Measurements from ENCODE around the gene CDC25C.

The CDC25C gene

GRCh38 chr5:138315751-138316278 is 15.8 kb downstream of the CDC25C start:
- H3K36me3 Mint-ChIP-seq (ENCODE audit: low read depth), result peaks cover 48% of the 10 kb centered on the region
- no peak for TF ChIP-seq CTCF (IDR thresholded peaks at IDR 0.05)
- H3K27me3 Mint-ChIP-seq (ENCODE audit: low read depth, poor library complexity), result no peaks in the 10 kb centered on the region
- H3K9me3 Mint-ChIP-seq, result no peaks in the 10 kb centered on the region
- H3K4me3 Mint-ChIP-seq, result no peak overlapping the region
- H3K4me1 Mint-ChIP-seq, result no peaks in the 10 kb centered on the region
- no peak overlapping the region for H3K27ac Mint-ChIP-seq
- DNase-seq, result no peak

GRCh38 chr5:138305797-138306196 is 25.8 kb downstream of the CDC25C start:
- H3K27ac Mint-ChIP-seq, result no peak overlapping the region
- DNase-seq, result no peak
- TF ChIP-seq CTCF (IDR thresholded peaks at IDR 0.05), result no peak
- H3K4me1 Mint-ChIP-seq, result no peaks in the 10 kb centered on the region
- no peak overlapping the region for H3K4me3 Mint-ChIP-seq
- H3K9me3 Mint-ChIP-seq, result no peaks in the 10 kb centered on the region
- H3K27me3 Mint-ChIP-seq (ENCODE audit: low read depth, poor library complexity), result no peaks in the 10 kb centered on the region
- peaks cover 39% of the 10 kb centered on the region for H3K36me3 Mint-ChIP-seq (ENCODE audit: low read depth)

GRCh38 chr5:138303372-138303771 is 28.2 kb downstream of the CDC25C start:
- no peak for DNase-seq
- Mint-ChIP-seq H3K4me3 (no peak overlapping the region), H3K27me3 (ENCODE audit: low read depth, poor library complexity) (no peaks in the 10 kb centered on the region), H3K27ac (peak overlapping the region; percentile 19), H3K36me3 (ENCODE audit: low read depth) (peaks cover 45% of the 10 kb centered on the region), H3K9me3 (peaks cover 6% of the 10 kb centered on the region), H3K4me1 (no peaks in the 10 kb centered on the region)
- no peak for TF ChIP-seq CTCF (IDR thresholded peaks at IDR 0.05)

- no peak overlapping the region for H3K27ac Mint-ChIP-seq
- H3K36me3 Mint-ChIP-seq (ENCODE audit: low read depth), result peaks cover 38% of the 10 kb centered on the region
- H3K27me3 Mint-ChIP-seq (ENCODE audit: low read depth, poor library complexity), result no peaks in the 10 kb centered on the region
- TF ChIP-seq CTCF (IDR thresholded peaks at IDR 0.05), result no peak
- no peaks in the 10 kb centered on the region for H3K4me1 Mint-ChIP-seq
- no peak for DNase-seq
- H3K9me3 Mint-ChIP-seq, result no peaks in the 10 kb centered on the region
- H3K4me3 Mint-ChIP-seq, result no peak overlapping the region
Measured at GRCh38 chr5:138289296-138289695, 42.3 kb downstream of the CDC25C start.

GRCh38 chr5:138287246-138287645 is 44.4 kb downstream of the CDC25C start:
- TF ChIP-seq CTCF (IDR thresholded peaks at IDR 0.05), result no peak
- Mint-ChIP-seq H3K27ac (no peak overlapping the region), H3K27me3 (ENCODE audit: low read depth, poor library complexity) (no peaks in the 10 kb centered on the region), H3K36me3 (ENCODE audit: low read depth) (peaks cover 31% of the 10 kb centered on the region), H3K4me3 (no peak overlapping the region), H3K9me3 (no peaks in the 10 kb centered on the region), H3K4me1 (no peaks in the 10 kb centered on the region)
- no peak for DNase-seq

DNA sequence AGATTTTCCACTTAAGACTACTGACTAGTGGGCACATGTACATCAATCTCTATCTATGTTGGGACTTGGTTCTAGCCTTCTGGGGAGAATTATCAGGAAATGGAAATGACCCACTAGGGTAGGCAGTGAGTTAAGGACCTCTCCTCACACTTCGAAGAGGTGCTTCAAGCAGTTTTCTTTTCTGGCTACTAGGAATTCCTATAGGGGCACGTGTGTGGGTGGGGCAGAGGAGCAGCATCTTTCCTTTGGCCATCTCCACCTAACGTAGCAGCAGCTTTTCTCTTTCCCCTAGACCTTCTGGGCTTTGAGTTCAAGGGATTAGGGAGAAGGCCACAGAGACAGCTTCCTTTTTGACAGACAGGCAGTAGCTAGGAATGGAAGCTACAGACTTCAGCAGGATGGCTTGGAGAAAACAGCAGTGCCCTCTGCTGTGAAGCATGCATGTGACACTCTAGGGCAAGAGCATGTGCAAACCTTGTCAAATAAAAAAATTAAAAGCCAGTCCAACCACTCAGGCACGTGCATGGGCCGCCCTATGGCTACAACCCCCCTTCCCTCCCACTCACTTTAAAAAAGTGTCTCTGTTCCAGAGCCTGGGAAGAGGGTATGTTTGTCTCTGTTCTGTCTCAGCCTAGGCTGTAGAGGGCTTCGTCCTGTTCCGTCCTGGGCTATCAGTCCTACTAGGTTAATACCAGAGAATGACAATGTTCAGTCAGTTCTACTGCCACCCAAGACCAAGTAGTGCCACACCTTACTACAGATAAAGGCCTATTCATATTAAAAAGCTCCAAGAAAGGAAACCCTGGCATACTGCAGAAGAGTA is 48.5 kb downstream of the CDC25C start:
- H3K4me1 Mint-ChIP-seq, result no peaks in the 10 kb centered on the region
- no peak overlapping the region for H3K4me3 Mint-ChIP-seq
- H3K27me3 Mint-ChIP-seq (ENCODE audit: low read depth, poor library complexity), result no peaks in the 10 kb centered on the region
- TF ChIP-seq CTCF (IDR thresholded peaks at IDR 0.05), result peak; percentile 54
- peaks cover 14% of the 10 kb centered on the region for H3K36me3 Mint-ChIP-seq (ENCODE audit: low read depth)
- peak; percentile 28 for DNase-seq
- peak overlapping the region; percentile 87 for H3K27ac Mint-ChIP-seq
- H3K9me3 Mint-ChIP-seq, result peaks cover under 1% of the 10 kb centered on the region
